PC-3 (cell line): Measurements from ENCODE around the gene PPP1R1C.

ENCODE experiments used
- EZH2phosphoT487 ChIP-seq: fragments of 300-600 bp; sonication (generic); IDR thresholded peaks from 2 replicates; pipeline ENCODE4 v1.6.1; 2018; ENCODE audit warnings: mild to moderate bottlenecking, antibody characterized with exemption, low read length, borderline replicate concordance
- TF ChIP-seq, protein P1 (sequence below): fragments of 300-600 bp; sonication (generic); conservative IDR thresholded peaks from 2 replicates; pipeline ENCODE4 v1.5.1; 2017; ENCODE audit warnings: antibody characterized with exemption, low read depth, mild to moderate bottlenecking, low read length

DNA sequence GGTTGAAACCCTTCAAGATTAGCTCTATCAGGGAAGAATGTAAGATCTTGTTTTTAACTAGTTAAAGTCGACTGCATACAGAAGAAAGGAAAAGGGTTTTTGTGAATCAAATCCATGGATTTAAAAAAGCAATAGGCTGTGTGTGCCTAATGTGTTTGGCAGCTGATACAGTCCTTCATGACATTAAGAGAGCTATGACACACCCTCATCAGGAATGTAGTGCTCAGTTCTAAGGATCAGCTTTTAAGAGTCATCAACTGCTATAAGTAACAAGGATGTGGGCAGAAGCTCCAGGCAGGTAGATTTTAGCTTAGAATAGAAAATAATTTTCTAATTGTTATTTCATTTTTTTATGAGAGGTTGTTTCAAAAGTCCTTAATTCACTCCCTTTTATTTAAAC, 52.9 kb downstream of the PPP1R1C start:
- TF ChIP-seq EZH2phosphoT487: no peak
- TF ChIP-seq, protein P1, sequence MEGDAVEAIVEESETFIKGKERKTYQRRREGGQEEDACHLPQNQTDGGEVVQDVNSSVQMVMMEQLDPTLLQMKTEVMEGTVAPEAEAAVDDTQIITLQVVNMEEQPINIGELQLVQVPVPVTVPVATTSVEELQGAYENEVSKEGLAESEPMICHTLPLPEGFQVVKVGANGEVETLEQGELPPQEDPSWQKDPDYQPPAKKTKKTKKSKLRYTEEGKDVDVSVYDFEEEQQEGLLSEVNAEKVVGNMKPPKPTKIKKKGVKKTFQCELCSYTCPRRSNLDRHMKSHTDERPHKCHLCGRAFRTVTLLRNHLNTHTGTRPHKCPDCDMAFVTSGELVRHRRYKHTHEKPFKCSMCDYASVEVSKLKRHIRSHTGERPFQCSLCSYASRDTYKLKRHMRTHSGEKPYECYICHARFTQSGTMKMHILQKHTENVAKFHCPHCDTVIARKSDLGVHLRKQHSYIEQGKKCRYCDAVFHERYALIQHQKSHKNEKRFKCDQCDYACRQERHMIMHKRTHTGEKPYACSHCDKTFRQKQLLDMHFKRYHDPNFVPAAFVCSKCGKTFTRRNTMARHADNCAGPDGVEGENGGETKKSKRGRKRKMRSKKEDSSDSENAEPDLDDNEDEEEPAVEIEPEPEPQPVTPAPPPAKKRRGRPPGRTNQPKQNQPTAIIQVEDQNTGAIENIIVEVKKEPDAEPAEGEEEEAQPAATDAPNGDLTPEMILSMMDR: no peak
